ENCODE measurements around the gene LOXL3. TPM values are rescaled to one million over a fixed set of nuclear protein-coding genes. Genes with fewer than 3 reads are reported as not detected.
A peak's percentile ranks its signal among the peaks of the same experiment; 100 is the strongest.

The LOXL3 gene
- total RNA-seq, 5 donors from 2014 or later (not counting 1 experiment from before 2014, with no cell fraction given), result 0.10 to 0.47 (median 0.38) TPM; not detected in 1

DNA sequence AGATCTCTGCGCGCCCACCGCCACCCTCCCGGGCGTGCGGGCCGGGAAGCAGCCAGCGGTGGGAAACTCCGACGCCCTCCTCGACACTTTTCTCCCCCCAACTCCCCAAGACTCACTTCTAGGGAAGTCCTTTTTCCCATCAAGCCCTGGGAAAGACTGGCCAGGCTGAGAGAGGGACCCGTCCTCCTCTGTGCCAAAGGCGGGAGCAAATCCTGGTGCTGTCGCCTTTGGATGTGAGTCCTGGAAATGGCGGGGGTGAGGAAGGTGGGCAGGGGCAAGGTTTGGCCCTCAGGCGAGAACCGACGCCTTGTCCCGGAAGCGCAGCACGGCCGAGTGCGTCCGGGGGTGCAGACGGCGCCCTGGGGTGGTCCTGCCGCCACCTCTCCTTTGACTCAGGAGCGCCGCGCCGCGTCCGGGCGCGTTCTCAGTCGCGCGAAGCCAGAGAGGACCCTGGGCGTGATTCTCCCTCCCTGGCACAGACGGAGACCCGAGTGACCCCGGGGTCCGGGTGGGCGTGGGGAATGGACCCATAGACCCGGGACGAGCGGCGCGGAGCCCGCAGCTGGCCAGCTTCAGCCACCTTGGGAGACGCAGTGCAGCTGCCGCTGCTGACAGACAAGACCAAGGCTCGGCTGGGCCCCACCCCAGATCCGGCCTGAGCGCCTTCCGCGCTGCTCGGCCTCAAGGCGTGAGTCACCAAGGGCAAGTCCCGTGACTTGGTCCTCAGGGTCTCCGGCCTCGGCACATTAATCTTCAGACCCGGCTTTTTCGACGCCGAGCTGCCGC lies 50.8 kb downstream of the LOXL3 start:
- 2% methylated on average over 63 of the region's 67 CpGs for WGBS (ENCODE audit: insufficient coverage)
- Histone ChIP-seq H3K9me3 (no peaks in the 10 kb centered on the region), H3K36me3 (ENCODE audit: control insufficient read depth in 2 of 2, extremely low read depth in 1 of 2, insufficient read depth in 1 of 2, low read length in 1 of 2) (peaks cover 9 to 15% of the 10 kb centered on the region in 2 donors), H3K4me3 (ENCODE audit: control insufficient read depth in 1 of 2, extremely low read depth in 1 of 2, low read length in 1 of 2) (peak overlapping the region; percentile 45 to 67), H3K4me1 (ENCODE audit: control insufficient read depth in 1 of 2, extremely low read depth in 1 of 2, insufficient read depth in 2 of 2, low read length in 2 of 2) (peaks cover 13 to 68% of the 10 kb centered on the region in 2 experiments), H3K27me3 (replicated peaks in 1 of 2; ENCODE audit: control insufficient read depth in 2 of 2, extremely low read depth in 1 of 2, insufficient read depth in 2 of 2, low read length in 1 of 2) (peaks cover 21 to 88% of the 10 kb centered on the region in 2 experiments), H3K27ac (ENCODE audit: low read length) (no peak overlapping the region)
- POLR2A ChIA-PET, result interaction anchor here in 1 of 2 donors (0.5 kb wide), 1 partner anchor 337 kb away, joined by 7 read pairs; no protein-coding TSS in a partner anchor
- peaks cover 29% of the 10 kb centered on the region for H3K36me3 Mint-ChIP-seq
- CTCF ChIA-PET, result no interaction called here
- DNase-seq (peak in 5 of 35 experiments; percentile 15 to 47 (median 39)), ATAC-seq (replicated peaks in 1 of 4) (peak in 2 of 4 experiments; percentile 17 to 22)
- peak overlapping the region; percentile 67 to 70 (median 68) for H3K4me3 Mint-ChIP-seq
- peaks cover 55 to 77% of the 10 kb centered on the region in 2 donors for H3K27me3 Mint-ChIP-seq
- peaks cover 51 to 74% (median 65%) of the 10 kb centered on the region in 3 donors for H3K4me1 Mint-ChIP-seq
- peak overlapping the region; percentile 34 to 52 for H3K27ac Mint-ChIP-seq
- no peaks in the 10 kb centered on the region for H3K9me3 Mint-ChIP-seq

DNA sequence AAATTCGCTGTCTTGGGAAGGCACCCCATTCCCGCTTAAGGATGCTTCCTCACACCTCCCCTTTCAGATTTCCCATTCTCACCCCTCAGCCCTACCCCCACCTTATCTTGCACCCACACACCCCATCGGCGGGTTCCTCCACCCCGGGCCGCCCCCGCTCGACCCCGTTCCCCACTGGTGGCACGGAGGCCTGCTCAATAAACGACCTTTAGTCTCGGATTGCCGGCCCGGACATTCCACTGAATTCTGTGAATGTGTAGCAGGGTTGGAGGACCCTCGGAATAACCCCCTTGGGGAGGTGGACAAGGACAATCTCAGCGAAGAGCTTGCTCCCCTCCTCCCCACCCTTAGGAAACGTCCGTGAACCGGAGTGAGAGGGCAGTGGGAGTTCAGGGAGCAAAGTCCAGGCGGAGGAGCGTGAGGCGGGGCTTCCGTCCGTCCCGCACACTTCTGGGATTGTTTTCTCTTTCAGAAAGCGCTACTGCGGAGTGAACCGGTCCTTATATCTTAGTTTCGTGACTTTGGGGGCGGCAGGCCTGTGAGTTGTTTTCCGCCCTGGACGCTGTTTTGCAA lies 51.5 kb downstream of the LOXL3 start:
- Mint-ChIP-seq H3K27ac (peak overlapping the region; percentile 16 to 60), H3K36me3 (peaks cover 26% of the 10 kb centered on the region), H3K4me1 (peaks cover 50 to 75% (median 64%) of the 10 kb centered on the region in 3 donors), H3K9me3 (no peaks in the 10 kb centered on the region), H3K27me3 (peaks cover 55 to 78% of the 10 kb centered on the region in 2 donors), H3K4me3 (peak overlapping the region; percentile 67 to 70 (median 68))
- Histone ChIP-seq H3K27ac (ENCODE audit: low read length) (no peak overlapping the region), H3K4me1 (ENCODE audit: control insufficient read depth in 1 of 2, extremely low read depth in 1 of 2, insufficient read depth in 2 of 2, low read length in 2 of 2) (peaks cover 11 to 72% of the 10 kb centered on the region in 2 experiments), H3K4me3 (ENCODE audit: control insufficient read depth in 1 of 2, extremely low read depth in 1 of 2, low read length in 1 of 2) (peak overlapping the region; percentile 45 to 67), H3K9me3 (no peaks in the 10 kb centered on the region), H3K27me3 (replicated peaks in 1 of 2; ENCODE audit: control insufficient read depth in 2 of 2, extremely low read depth in 1 of 2, insufficient read depth in 2 of 2, low read length in 1 of 2) (peaks cover 21 to 94% of the 10 kb centered on the region in 2 experiments), H3K36me3 (ENCODE audit: control insufficient read depth in 2 of 2, extremely low read depth in 1 of 2, insufficient read depth in 1 of 2, low read length in 1 of 2) (peaks cover 9 to 15% of the 10 kb centered on the region in 2 donors)
- POLR2A ChIA-PET, result no interaction called here
- CTCF ChIA-PET, result interaction anchor here in 1 of 2 donors (0.5 kb wide), 1 partner anchor 753 kb away, joined by 5 read pairs; no protein-coding TSS in a partner anchor
- ATAC-seq (replicated peaks in 1 of 4) (no peak), DNase-seq (no peak)
- WGBS (ENCODE audit: insufficient coverage), result 19% methylated on average over 16 of the region's 32 CpGs

GRCh38 chr2:74501335-74502071 lies 52.2 kb downstream of the LOXL3 start:
- no peaks in the 10 kb centered on the region for H3K9me3 Mint-ChIP-seq
- ATAC-seq (replicated peaks in 1 of 4) (no peak), DNase-seq (no peak)
- Histone ChIP-seq H3K9me3 (no peaks in the 10 kb centered on the region), H3K4me1 (ENCODE audit: control insufficient read depth in 1 of 2, extremely low read depth in 1 of 2, insufficient read depth in 2 of 2, low read length in 2 of 2) (peaks cover 9 to 66% of the 10 kb centered on the region in 2 experiments), H3K36me3 (ENCODE audit: control insufficient read depth in 2 of 2, extremely low read depth in 1 of 2, insufficient read depth in 1 of 2, low read length in 1 of 2) (peaks cover 9 to 15% of the 10 kb centered on the region in 2 donors), H3K27me3 (replicated peaks in 1 of 2; ENCODE audit: control insufficient read depth in 2 of 2, extremely low read depth in 1 of 2, insufficient read depth in 2 of 2, low read length in 1 of 2) (peaks cover 23 to 89% of the 10 kb centered on the region in 2 experiments), H3K27ac (ENCODE audit: low read length) (no peak overlapping the region), H3K4me3 (ENCODE audit: control insufficient read depth in 1 of 2, extremely low read depth in 1 of 2, low read length in 1 of 2) (no peak overlapping the region)
- H3K27ac Mint-ChIP-seq, result no peak overlapping the region
- H3K4me3 Mint-ChIP-seq, result peak overlapping the region; percentile 67 to 70 (median 68)
- CTCF ChIA-PET, result interaction anchor here in 1 of 2 donors (0.5 kb wide), 2 partner anchors 100 to 752 kb away, joined by 4 to 5 read pairs; no protein-coding TSS in a partner anchor
- POLR2A ChIA-PET, result no interaction called here
- peaks cover 54 to 78% of the 10 kb centered on the region in 2 donors for H3K27me3 Mint-ChIP-seq
- peaks cover 43 to 68% (median 57%) of the 10 kb centered on the region in 3 donors for H3K4me1 Mint-ChIP-seq
- 87% methylated on average over 12 of the region's 18 CpGs for WGBS (ENCODE audit: insufficient coverage)
- H3K36me3 Mint-ChIP-seq, result peaks cover 22% of the 10 kb centered on the region

- Mint-ChIP-seq H3K4me3 (peak overlapping the region in 1 of 3 donors; percentile 82), H3K27ac (no peak overlapping the region), H3K4me1 (peaks cover 41 to 63% (median 53%) of the 10 kb centered on the region in 3 donors), H3K9me3 (no peaks in the 10 kb centered on the region), H3K27me3 (peaks cover 53 to 75% of the 10 kb centered on the region in 2 donors), H3K36me3 (peaks cover 17% of the 10 kb centered on the region)
- ChIA-PET CTCF (interaction anchor here (1.0 to 1.4 kb wide), 2 partner anchors 87 to 672 kb away, joined by 3 read pairs; no protein-coding TSS in a partner anchor), POLR2A (no interaction called here)
- DNase-seq (no peak), ATAC-seq (replicated peaks in 1 of 4) (no peak)
- Histone ChIP-seq H3K36me3 (ENCODE audit: control insufficient read depth in 2 of 2, extremely low read depth in 1 of 2, insufficient read depth in 1 of 2, low read length in 1 of 2) (peaks cover 5 to 10% of the 10 kb centered on the region in 2 donors), H3K4me1 (ENCODE audit: control insufficient read depth in 1 of 2, extremely low read depth in 1 of 2, insufficient read depth in 2 of 2, low read length in 2 of 2) (peaks cover 7 to 57% of the 10 kb centered on the region in 2 experiments), H3K9me3 (no peaks in the 10 kb centered on the region), H3K4me3 (ENCODE audit: control insufficient read depth in 1 of 2, extremely low read depth in 1 of 2, low read length in 1 of 2) (no peak overlapping the region), H3K27ac (ENCODE audit: low read length) (no peak overlapping the region), H3K27me3 (replicated peaks in 1 of 2; ENCODE audit: control insufficient read depth in 2 of 2, extremely low read depth in 1 of 2, insufficient read depth in 2 of 2, low read length in 1 of 2) (peaks cover 23 to 81% of the 10 kb centered on the region in 2 experiments)
Observed at GRCh38 chr2:74500578-74500946, 53.2 kb downstream of the LOXL3 start.

DNA sequence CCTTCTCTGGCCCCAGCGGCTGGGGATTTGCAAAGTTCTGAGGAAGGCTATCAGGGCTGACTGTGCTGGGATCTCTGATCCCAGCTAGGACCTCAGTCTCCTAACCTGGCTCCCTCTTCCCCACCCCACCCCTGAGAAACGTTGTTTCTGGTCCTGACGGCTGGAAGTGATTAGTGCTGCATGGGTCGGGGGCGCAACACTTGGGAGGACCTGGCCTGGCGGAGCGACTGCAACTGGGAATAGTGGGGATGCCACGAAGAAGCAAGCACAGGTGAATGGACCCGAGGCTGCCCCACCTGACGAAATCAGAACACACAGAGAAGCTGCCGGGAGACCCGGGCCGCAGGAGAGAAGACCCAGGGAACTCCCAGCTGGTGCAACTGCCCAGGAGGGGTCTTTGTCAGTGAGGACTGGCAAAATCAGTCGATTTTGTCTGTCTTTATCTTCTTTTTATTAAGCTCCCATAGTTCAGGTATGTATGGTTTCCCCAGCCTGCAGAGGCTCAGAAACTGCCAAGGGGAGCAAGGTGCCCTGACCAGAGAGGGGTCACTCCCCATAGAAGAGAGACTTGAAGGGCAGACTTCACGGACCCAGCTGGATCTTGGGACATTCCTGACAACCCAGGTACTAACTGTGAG lies 53.7 kb downstream of the LOXL3 start:
- peaks cover 12% of the 10 kb centered on the region for H3K36me3 Mint-ChIP-seq
- peak overlapping the region in 2 of 3 donors; percentile 13 to 82 for H3K4me3 Mint-ChIP-seq
- Histone ChIP-seq H3K4me3 (ENCODE audit: control insufficient read depth in 1 of 2, extremely low read depth in 1 of 2, low read length in 1 of 2) (no peak overlapping the region), H3K27ac (ENCODE audit: low read length) (no peak overlapping the region), H3K4me1 (ENCODE audit: control insufficient read depth in 1 of 2, extremely low read depth in 1 of 2, insufficient read depth in 2 of 2, low read length in 2 of 2) (peaks cover 6 to 54% of the 10 kb centered on the region in 2 experiments), H3K9me3 (no peaks in the 10 kb centered on the region), H3K36me3 (ENCODE audit: control insufficient read depth in 2 of 2, extremely low read depth in 1 of 2, insufficient read depth in 1 of 2, low read length in 1 of 2) (peaks cover under 1 to 5% of the 10 kb centered on the region in 2 donors), H3K27me3 (replicated peaks in 1 of 2; ENCODE audit: control insufficient read depth in 2 of 2, extremely low read depth in 1 of 2, insufficient read depth in 2 of 2, low read length in 1 of 2) (peaks cover 23 to 76% of the 10 kb centered on the region in 2 experiments)
- H3K9me3 Mint-ChIP-seq, result no peaks in the 10 kb centered on the region
- 63% methylated on average over 10 of the region's 15 CpGs for WGBS (ENCODE audit: insufficient coverage)
- H3K27ac Mint-ChIP-seq, result no peak overlapping the region
- ChIA-PET CTCF (interaction anchor here (1.0 to 1.4 kb wide), 2 partner anchors 87 to 672 kb away, joined by 3 read pairs; no protein-coding TSS in a partner anchor), POLR2A (no interaction called here)
- DNase-seq (no peak), ATAC-seq (replicated peaks in 1 of 4) (no peak)
- peaks cover 37 to 58% (median 51%) of the 10 kb centered on the region in 3 donors for H3K4me1 Mint-ChIP-seq
- peaks cover 51 to 70% of the 10 kb centered on the region in 2 donors for H3K27me3 Mint-ChIP-seq
